Neural progenitor cell (in vitro differentiated cells): ENCODE data around the gene ERBB3. TPM values are rescaled to one million over a fixed set of nuclear protein-coding genes. Genes with fewer than 3 reads are reported as not detected.

Experiments
- DNase-seq: peaks from one replicate; pipeline ENCODE4 v3.0.0-alpha.2; 2016; ENCODE audit warnings: low spot score
- H2AFZ ChIP-seq: fragments of 200-600 bp; sonication (generic); replicated peaks from 2 replicates; pipeline ENCODE4 v1.6.1; 2016; ENCODE audit warnings: antibody characterized with exemption
- H3F3A ChIP-seq: fragments of 200-600 bp; sonication (generic); 2 replicates; pipeline ENCODE4 v1.6.1; 2016; ENCODE audit warnings: antibody characterized with exemption, low read depth
- H3K27ac ChIP-seq: fragments of 200-600 bp; sonication (generic); 2 replicates; pipeline ENCODE4 v1.5.1; 2016; ENCODE audit warnings: mild to moderate bottlenecking
- H3K27me3 ChIP-seq: fragments of 200-600 bp; sonication (generic); 2 replicates; pipeline ENCODE4 v1.6.1; 2016; ENCODE audit warnings: mild to moderate bottlenecking, moderate library complexity
- H3K36me3 ChIP-seq: fragments of 200-600 bp; sonication (generic); 2 replicates; pipeline ENCODE4 v1.5.1; 2016
- H3K4me1 ChIP-seq: fragments of 200-600 bp; sonication (generic); 2 replicates; pipeline ENCODE4 v1.6.1; 2016; ENCODE audit warnings: mixed run types
- H3K4me2 ChIP-seq: fragments of 200-600 bp; sonication (generic); 2 replicates; pipeline ENCODE4 v1.6.1; 2016
- H3K4me3 ChIP-seq: fragments of 200-600 bp; sonication (generic); 2 replicates; pipeline ENCODE4 v1.5.1; 2016
- H3K79me2 ChIP-seq: fragments of 200-600 bp; sonication (generic); 2 replicates; pipeline ENCODE4 v1.6.1; 2016; ENCODE audit warnings: low read depth
- H3K9ac ChIP-seq: fragments of 200-600 bp; sonication (generic); 2 replicates; pipeline ENCODE4 v1.6.1; 2016
- H3K9me3 ChIP-seq: fragments of 200-600 bp; sonication (generic); 2 replicates; pipeline ENCODE4 v1.5.1; 2016; ENCODE audit warnings: low read depth
- H4K20me1 ChIP-seq: fragments of 200-600 bp; sonication (generic); 2 replicates; pipeline ENCODE4 v1.6.1; 2016; ENCODE audit warnings: low read depth
- H3K27ac Mint-ChIP-seq: 3 replicates; pipeline ENCODE4 v1.8.0; 2021; ENCODE audit warnings: mixed read lengths
- H3K27me3 Mint-ChIP-seq: 2 replicates; pipeline ENCODE4 v1.8.0; 2022; ENCODE audit warnings: low read depth, mild to moderate bottlenecking, inconsistent platforms, moderate library complexity, mixed read lengths; ENCODE audit not compliant: insufficient read depth
- H3K36me3 Mint-ChIP-seq: 3 replicates; pipeline ENCODE4 v1.8.0; 2021; ENCODE audit warnings: mixed read lengths
- H3K4me1 Mint-ChIP-seq: 3 replicates; pipeline ENCODE4 v1.8.0; 2021; ENCODE audit warnings: mixed read lengths
- H3K4me3 Mint-ChIP-seq: 3 replicates; pipeline ENCODE4 v1.8.0; 2021; ENCODE audit warnings: mild to moderate bottlenecking, moderate library complexity, mixed read lengths
- H3K9me3 Mint-ChIP-seq: 3 replicates; pipeline ENCODE4 v1.8.0; 2020; ENCODE audit warnings: mixed read lengths
- EZH2 ChIP-seq: fragments of 200-600 bp; sonication (generic); IDR thresholded peaks from 2 replicates; pipeline ENCODE4 v1.6.1; 2017; ENCODE audit warnings: antibody characterized with exemption, mild to moderate bottlenecking, moderate library complexity
- EZH2phosphoT487 ChIP-seq: fragments of 200-600 bp; sonication (generic); IDR thresholded peaks from 2 replicates; pipeline ENCODE4 v1.6.1; 2017; ENCODE audit warnings: antibody characterized with exemption
- total RNA-seq: library from RNA; depleted of rRNA; stranded (reverse); fragments of >200 nt; gene quantifications from 2 replicates; pipeline ENCODE4 v1.2.3, GENCODE V29; 2015; ENCODE audit warnings: low replicate concordance
- TF ChIP-seq, protein P1 (sequence below): fragments of 200-600 bp; sonication (generic); IDR thresholded peaks from 2 replicates; pipeline ENCODE4 v1.5.1; 2017; ENCODE audit warnings: antibody characterized with exemption, mild to moderate bottlenecking

ERBB3 gene
- total RNA-seq, 1 donor from 2014 or later, result 8.8 TPM

GRCh38 chr12:56120158-56120846, 40.3 kb downstream of the ERBB3 start:
- H3K4me3 Mint-ChIP-seq, result peak overlapping the region; percentile 60
- H3K9me3 ChIP-seq, result no peaks in the 10 kb centered on the region
- H3K79me2 ChIP-seq, result peaks cover 23% of the 10 kb centered on the region
- H3K9ac ChIP-seq, result no peak overlapping the region
- H3K36me3 Mint-ChIP-seq, result peaks cover 17% of the 10 kb centered on the region
- H3K27ac ChIP-seq, result no peak overlapping the region
- H2AFZ ChIP-seq, result no peak overlapping the region
- no peak overlapping the region for H3K27ac Mint-ChIP-seq
- H3K4me1 Mint-ChIP-seq, result peaks cover 25% of the 10 kb centered on the region
- H3K4me1 ChIP-seq, result peaks cover 12% of the 10 kb centered on the region
- peaks cover 3% of the 10 kb centered on the region for H3K36me3 ChIP-seq
- peaks cover 26% of the 10 kb centered on the region for H4K20me1 ChIP-seq
- no peak overlapping the region for H3K4me3 ChIP-seq
- peaks cover 7% of the 10 kb centered on the region for H3K27me3 Mint-ChIP-seq
- TF ChIP-seq, protein P1, sequence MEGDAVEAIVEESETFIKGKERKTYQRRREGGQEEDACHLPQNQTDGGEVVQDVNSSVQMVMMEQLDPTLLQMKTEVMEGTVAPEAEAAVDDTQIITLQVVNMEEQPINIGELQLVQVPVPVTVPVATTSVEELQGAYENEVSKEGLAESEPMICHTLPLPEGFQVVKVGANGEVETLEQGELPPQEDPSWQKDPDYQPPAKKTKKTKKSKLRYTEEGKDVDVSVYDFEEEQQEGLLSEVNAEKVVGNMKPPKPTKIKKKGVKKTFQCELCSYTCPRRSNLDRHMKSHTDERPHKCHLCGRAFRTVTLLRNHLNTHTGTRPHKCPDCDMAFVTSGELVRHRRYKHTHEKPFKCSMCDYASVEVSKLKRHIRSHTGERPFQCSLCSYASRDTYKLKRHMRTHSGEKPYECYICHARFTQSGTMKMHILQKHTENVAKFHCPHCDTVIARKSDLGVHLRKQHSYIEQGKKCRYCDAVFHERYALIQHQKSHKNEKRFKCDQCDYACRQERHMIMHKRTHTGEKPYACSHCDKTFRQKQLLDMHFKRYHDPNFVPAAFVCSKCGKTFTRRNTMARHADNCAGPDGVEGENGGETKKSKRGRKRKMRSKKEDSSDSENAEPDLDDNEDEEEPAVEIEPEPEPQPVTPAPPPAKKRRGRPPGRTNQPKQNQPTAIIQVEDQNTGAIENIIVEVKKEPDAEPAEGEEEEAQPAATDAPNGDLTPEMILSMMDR, result no peak
- TF ChIP-seq EZH2 (no peak), EZH2phosphoT487 (no peak)
- DNase-seq, result no peak
- H3K9me3 Mint-ChIP-seq, result no peaks in the 10 kb centered on the region
- H3K4me2 ChIP-seq, result no peak overlapping the region
- H3K27me3 ChIP-seq, result no peaks in the 10 kb centered on the region
- H3F3A ChIP-seq, result peaks cover 45% of the 10 kb centered on the region

GRCh38 chr12:56121204-56121870, 41.4 kb downstream of the ERBB3 start:
- Histone ChIP-seq H3K9me3 (no peaks in the 10 kb centered on the region), H3K27ac (no peak overlapping the region), H3K27me3 (no peaks in the 10 kb centered on the region), H3K36me3 (peaks cover 3% of the 10 kb centered on the region), H3K4me1 (peaks cover 13% of the 10 kb centered on the region), H3F3A (peaks cover 50% of the 10 kb centered on the region), H3K4me3 (no peak overlapping the region), H4K20me1 (peaks cover 26% of the 10 kb centered on the region), H2AFZ (no peak overlapping the region), H3K9ac (no peak overlapping the region), H3K79me2 (peaks cover 23% of the 10 kb centered on the region), H3K4me2 (no peak overlapping the region)
- Mint-ChIP-seq H3K27ac (no peak overlapping the region), H3K4me1 (peaks cover 30% of the 10 kb centered on the region), H3K36me3 (peaks cover 18% of the 10 kb centered on the region), H3K9me3 (no peaks in the 10 kb centered on the region), H3K27me3 (peaks cover 7% of the 10 kb centered on the region), H3K4me3 (peak overlapping the region; percentile 63)
- TF ChIP-seq EZH2 (no peak), EZH2phosphoT487 (no peak)
- TF ChIP-seq, protein P1, result no peak
- no peak for DNase-seq

DNA sequence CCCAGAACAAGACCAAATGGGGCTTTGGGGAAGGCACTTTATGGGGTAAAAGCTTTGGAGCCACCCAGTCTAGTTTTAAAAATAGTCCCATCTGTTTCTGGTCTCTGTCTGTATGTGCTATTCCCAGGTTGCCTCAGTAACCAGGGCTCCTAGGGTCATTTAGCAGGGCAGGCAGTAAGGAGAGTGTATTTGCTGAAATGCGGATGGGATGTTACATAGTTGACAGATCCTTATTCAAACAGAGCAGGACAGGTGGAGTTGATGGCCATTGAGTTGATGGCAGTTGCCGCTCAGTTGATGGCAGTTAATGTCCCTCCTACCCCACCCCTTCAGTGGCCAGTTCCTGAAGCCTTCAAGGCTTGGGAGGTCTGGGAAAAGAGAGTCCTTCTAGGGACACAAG, 42.7 kb downstream of the ERBB3 start:
- Histone ChIP-seq H4K20me1 (peaks cover 21% of the 10 kb centered on the region), H3K27me3 (no peaks in the 10 kb centered on the region), H3K27ac (no peak overlapping the region), H3K79me2 (peaks cover 15% of the 10 kb centered on the region), H3K9ac (no peak overlapping the region), H3F3A (peaks cover 52% of the 10 kb centered on the region), H3K4me2 (no peak overlapping the region), H3K9me3 (no peaks in the 10 kb centered on the region), H2AFZ (no peak overlapping the region), H3K4me1 (peaks cover 24% of the 10 kb centered on the region), H3K36me3 (no peaks in the 10 kb centered on the region), H3K4me3 (no peak overlapping the region)
- peaks cover 7% of the 10 kb centered on the region for H3K27me3 Mint-ChIP-seq
- DNase-seq, result no peak
- H3K4me1 Mint-ChIP-seq, result peaks cover 42% of the 10 kb centered on the region
- no peak overlapping the region for H3K4me3 Mint-ChIP-seq
- H3K9me3 Mint-ChIP-seq, result no peaks in the 10 kb centered on the region
- no peak overlapping the region for H3K27ac Mint-ChIP-seq
- H3K36me3 Mint-ChIP-seq, result peaks cover 12% of the 10 kb centered on the region
- TF ChIP-seq, protein P1, result no peak
- TF ChIP-seq EZH2phosphoT487 (no peak), EZH2 (no peak)
